Left renal cortex interstitium (tissue), 4 donors: Measurements from ENCODE around the gene TAF15. TPM values are rescaled to one million over a fixed set of nuclear protein-coding genes. Genes with fewer than 3 reads are reported as not detected.

ENCODE experiments used
- DNase-seq, 4 donors: peaks; one replicate each; pipeline ENCODE4 v3.0.0-alpha.2; 2013; ENCODE audit warnings: low read depth in 4 of 4, low spot score in 2 of 4, missing footprints in 1 of 4
- polyA plus RNA-seq, 4 donors: library from polyadenylated mRNA; unstranded; fragments of 120-200 nt; gene quantifications; one replicate each; pipeline ENCODE4 v1.2.1, GENCODE V29; 2013; ENCODE audit not compliant: insufficient read length in 4 of 4

The TAF15 gene
- 100 to 1,000 TPM; 182 to 290 (median 223) TPM for polyA plus RNA-seq

- peak; percentile 93 to 99 (median 95) for DNase-seq
Measured at GRCh38 chr17:35808962-35809854, at the start of gene TAF15. Gene TAF15, plus strand, starts transcription at chr17:35809484. Its CDS starts 86 bp downstream, at chr17:35809570.

- DNase-seq: no peak
Measured at GRCh38 chr17:35760587-35760986, 48.7 kb upstream of the TAF15 start, which contains the start of gene C17orf50. Gene C17orf50, plus strand, starts transcription at chr17:35760887. Its CDS starts 55 bp downstream, at chr17:35760942.

- DNase-seq: no peak
Measured at GRCh38 chr17:35761601-35762000, 47.7 kb upstream of the TAF15 start.

GRCh38 chr17:35763767-35764122 is 45.5 kb upstream of the TAF15 start:
- DNase-seq: no peak

GRCh38 chr17:35764123-35764991 is 44.9 kb upstream of the TAF15 start:
- DNase-seq: peak; percentile 53 to 82 (median 77)

GRCh38 chr17:35765086-35765710 is 44.1 kb upstream of the TAF15 start:
- no peak for DNase-seq

- DNase-seq: no peak
Measured at GRCh38 chr17:35765756-35766488, 43.4 kb upstream of the TAF15 start.

- DNase-seq: no peak
Measured at GRCh38 chr17:35766489-35766877, 42.8 kb upstream of the TAF15 start.

- DNase-seq: no peak
Measured at GRCh38 chr17:35766903-35767510, 42.3 kb upstream of the TAF15 start.

- no peak for DNase-seq
Measured at GRCh38 chr17:35768797-35769196, 40.5 kb upstream of the TAF15 start.

- DNase-seq: no peak
Measured at GRCh38 chr17:35769895-35770486, 39.3 kb upstream of the TAF15 start.

- DNase-seq: no peak
Measured at GRCh38 chr17:35773129-35773528, 36.2 kb upstream of the TAF15 start.

GRCh38 chr17:35773679-35774425 is 35.4 kb upstream of the TAF15 start:
- DNase-seq: no peak

GRCh38 chr17:35774499-35774898 is 34.8 kb upstream of the TAF15 start:
- DNase-seq: no peak

- DNase-seq: no peak
Measured at GRCh38 chr17:35775039-35775438, 34.2 kb upstream of the TAF15 start.

- DNase-seq: no peak
Measured at GRCh38 chr17:35775583-35775982, 33.7 kb upstream of the TAF15 start.

- no peak for DNase-seq
Measured at GRCh38 chr17:35778641-35779196, 30.6 kb upstream of the TAF15 start.

GRCh38 chr17:35780950-35781349 is 28.3 kb upstream of the TAF15 start:
- no peak for DNase-seq
